GM18502 (cell line): Measurements from ENCODE around the gene DYNLT3.

Experiments used
- ATAC-seq: cut with Tn5 transposase; IDR thresholded peaks from one replicate; pipeline ENCODE4 v1.9.1; 2021; ENCODE audit warnings: mild to moderate bottlenecking; ENCODE audit not compliant: unreplicated experiment, poor library complexity

The DYNLT3 gene

GRCh38 chrX:37846934-37847732 lies at the start of gene DYNLT3:
Gene DYNLT3, minus strand, starts transcription at chrX:37847571. Its CDS starts 61 bp downstream, at chrX:37847510.
- peak; percentile 99 for ATAC-seq

- no peak for ATAC-seq
Observed at GRCh38 chrX:37896511-37896890, 49.1 kb upstream of the DYNLT3 start.

- ATAC-seq = no peak
Observed at GRCh38 chrX:37895795-37896510, 48.6 kb upstream of the DYNLT3 start.

GRCh38 chrX:37894725-37895124 lies 47.4 kb upstream of the DYNLT3 start:
- ATAC-seq = no peak

GRCh38 chrX:37888010-37888409 lies 40.6 kb upstream of the DYNLT3 start:
- ATAC-seq = no peak

GRCh38 chrX:37887347-37887746 lies 40.0 kb upstream of the DYNLT3 start:
- no peak for ATAC-seq

- ATAC-seq = no peak
Observed at GRCh38 chrX:37883196-37883595, 35.8 kb upstream of the DYNLT3 start.

- no peak for ATAC-seq
Observed at GRCh38 chrX:37879692-37880091, 32.3 kb upstream of the DYNLT3 start.

- ATAC-seq = no peak
Observed at GRCh38 chrX:37876716-37877115, 29.3 kb upstream of the DYNLT3 start.

- no peak for ATAC-seq
Observed at GRCh38 chrX:37875675-37876074, 28.3 kb upstream of the DYNLT3 start.

GRCh38 chrX:37873220-37873619 lies 25.8 kb upstream of the DYNLT3 start:
- ATAC-seq = no peak

- no peak for ATAC-seq
Observed at GRCh38 chrX:37872303-37872655, 24.9 kb upstream of the DYNLT3 start.

GRCh38 chrX:37871626-37872302 lies 24.4 kb upstream of the DYNLT3 start:
- no peak for ATAC-seq

- ATAC-seq = no peak
Observed at GRCh38 chrX:37867536-37868153, 20.3 kb upstream of the DYNLT3 start.

GRCh38 chrX:37863728-37864127 lies 16.4 kb upstream of the DYNLT3 start:
- ATAC-seq = no peak

GRCh38 chrX:37862851-37863250 lies 15.5 kb upstream of the DYNLT3 start:
- ATAC-seq = no peak

- ATAC-seq = no peak
Observed at GRCh38 chrX:37860721-37861120, 13.3 kb upstream of the DYNLT3 start.

- no peak for ATAC-seq
Observed at GRCh38 chrX:37854748-37855147, 7.4 kb upstream of the DYNLT3 start.

GRCh38 chrX:37854148-37854547 lies 6.8 kb upstream of the DYNLT3 start:
- no peak for ATAC-seq

- no peak for ATAC-seq
Observed at GRCh38 chrX:37847733-37848197, 394 bp upstream of the DYNLT3 start.

- ATAC-seq = no peak
Observed at GRCh38 chrX:37846558-37846933, 825 bp downstream of the DYNLT3 start.
